Head of caudate nucleus (tissue), 42 donors: Measurements from ENCODE around the gene WDR1.

Experiments used
- DNase-seq, 42 donors: peaks; one replicate each; pipeline versions ENCODE4 v3.0.0 to v3.0.0-alpha.2; 2020 to 2021; ENCODE audit warnings: mixed read lengths in 7 of 42
- intact Hi-C: fragments of 100-400 bp; cut with DNase I; formaldehyde crosslinking; loops from one replicate; pipeline ENCODE4 v1.15.0; 2022

The WDR1 gene

GRCh38 chr4:10093801-10094552 is 22.6 kb downstream of the WDR1 start:
- no peak for DNase-seq
- intact Hi-C loops: no loop called here

- intact Hi-C loops: no loop called here
- DNase-seq: peak in 1 of 42 donors; percentile 5
Observed at GRCh38 chr4:10093271-10093621, 23.4 kb downstream of the WDR1 start.

GRCh38 chr4:10092481-10093270 is 23.9 kb downstream of the WDR1 start:
- intact Hi-C loops: no loop called here
- no peak for DNase-seq

- DNase-seq: peak in 1 of 42 donors; percentile 4
- intact Hi-C loops: no loop called here
Observed at GRCh38 chr4:10091531-10092181, 24.9 kb downstream of the WDR1 start.

GRCh38 chr4:10090467-10091250 is 25.9 kb downstream of the WDR1 start:
- intact Hi-C loops: no loop called here
- no peak for DNase-seq

GRCh38 chr4:10089346-10089745 is 27.3 kb downstream of the WDR1 start:
- DNase-seq: no peak
- intact Hi-C loops: no loop called here

- intact Hi-C loops: no loop called here
- DNase-seq: no peak
Observed at GRCh38 chr4:10088135-10089010, 28.2 kb downstream of the WDR1 start.

GRCh38 chr4:10087152-10087791 is 29.3 kb downstream of the WDR1 start:
- intact Hi-C loops: no loop called here
- DNase-seq: peak in 1 of 42 donors; percentile 0

- intact Hi-C loops: no loop called here
- DNase-seq: peak in 1 of 42 donors; percentile 1
Observed at GRCh38 chr4:10086506-10087120, 30.0 kb downstream of the WDR1 start.

GRCh38 chr4:10085828-10086505 is 30.6 kb downstream of the WDR1 start:
- intact Hi-C loops: no loop called here
- DNase-seq: peak in 3 of 42 donors; percentile 0 to 15 (median 0)

GRCh38 chr4:10085386-10085785 is 31.2 kb downstream of the WDR1 start:
- peak in 6 of 42 donors; percentile 0 to 27 (median 14) for DNase-seq
- intact Hi-C loops: no loop called here

- intact Hi-C loops: no loop called here
- peak in 6 of 42 donors; percentile 1 to 21 (median 11) for DNase-seq
Observed at GRCh38 chr4:10084651-10085358, 31.8 kb downstream of the WDR1 start.

GRCh38 chr4:10083861-10084641 is 32.5 kb downstream of the WDR1 start:
- intact Hi-C loops: no loop called here
- DNase-seq: peak in 10 of 42 donors; percentile 1 to 32 (median 10)

GRCh38 chr4:10083331-10083771 is 33.2 kb downstream of the WDR1 start:
- DNase-seq: peak in 14 of 42 donors; percentile 0 to 20 (median 7)
- intact Hi-C loops: no loop called here
